Adrenal gland (tissue), 12 donors: ENCODE measurements around the gene CCDC124. TPM values are rescaled to one million over a fixed set of nuclear protein-coding genes. Genes with fewer than 3 reads are reported as not detected.

Source experiments
- DNase-seq, 7 donors: peaks; one replicate each; pipeline ENCODE4 v3.0.0-alpha.2; 2019 to 2020
- H3K27ac ChIP-seq, 5 donors: fragments of 200-600 bp; sonication (generic) in 4 of 5; 1 replicate in 3 of 5; 2 replicates in 2 of 5; pipeline versions ENCODE4 v1.5.1 to v1.8.0; 2016 to 2020; ENCODE audit warnings: mild to moderate bottlenecking in 1 of 5
- H3K27me3 ChIP-seq: fragments of 200-600 bp; 2 replicates; pipeline ENCODE4 v1.8.0; 2021
- H3K36me3 ChIP-seq, 2 donors: fragments of 200-600 bp; replicated peaks in 1 of 2; 1 replicate in 1 of 2; 2 replicates in 1 of 2; pipeline versions ENCODE4 v1.5.1 to v1.8.0; 2018 to 2022
- H3K4me1 ChIP-seq, 2 donors: fragments of 200-600 bp; replicated peaks in 1 of 2; 1 replicate in 1 of 2; 2 replicates in 1 of 2; pipeline versions ENCODE4 v1.5.1 to v1.8.0; 2018 to 2021
- H3K4me3 ChIP-seq, 4 donors: fragments of 200-600 bp; sonication (generic) in 3 of 4; one replicate each; pipeline ENCODE4 v1.5.1; 2016 to 2018
- H3K9me3 ChIP-seq, 3 donors: fragments of 200-600 bp; sonication (generic) in 1 of 3; replicated peaks in 1 of 3; 1 replicate in 2 of 3; 2 replicates in 1 of 3; pipeline versions ENCODE4 v1.5.1 to v1.8.0; 2016 to 2021
- CTCF ChIP-seq, 6 experiments: fragments of 450-650 bp in 4 of 6; fragments of 200-600 bp in 2 of 6; sonication (generic) in 1 of 6; IDR thresholded peaks; 1 replicate in 5 of 6; 2 replicates in 1 of 6; pipeline versions ENCODE4 v1.5.1 to v1.8.0; 2016 to 2021; ENCODE audit warnings: antibody characterized with exemption in 6 of 6, mild to moderate bottlenecking in 2 of 6, moderate library complexity in 1 of 6
- POLR2A ChIP-seq, 2 donors: fragments of 450-650 bp; IDR thresholded peaks; one replicate each; pipeline ENCODE4 v1.6.1; 2017; ENCODE audit warnings: antibody characterized with exemption in 2 of 2, mild to moderate bottlenecking in 2 of 2, moderate library complexity in 1 of 2
- WGBS, 4 donors: extraction: QIAGEN DNeasy Blood & Tissue Kit in 2 of 4; methylation state at CpG; one replicate each; pipeline versions ENCODE4 v1.1.5 to v1.1.7; 2013 to 2017; 5-methylcytosine and 5-hydroxymethylcytosine counted together
- intact Hi-C, 2 donors: fragments of 100-400 bp; cut with DNase I; formaldehyde crosslinking; loops; one replicate each; pipeline versions ENCODE4 v1.14.1 to v1.15.0; 2022 to 2023
- polyA plus RNA-seq, 3 donors: library from polyadenylated mRNA; stranded (reverse); fragments of 200-250 nt in 2 of 3; fragments of 350-450 nt in 1 of 3; fragmentation: Illumina TruSeq in 1 of 3; extraction: RNeasy Lipid Tissue Mini Kit (QIAGEN cat#74804) in 1 of 3; gene quantifications; one replicate each; pipeline ENCODE4 v1.2.3, GENCODE V29; 2013 to 2014
- total RNA-seq, 9 donors: library from RNA; depleted of rRNA in 4 of 9; stranded (reverse); fragments of >200 nt in 4 of 9; fragments of 120-200 nt in 1 of 9; fragmentation: NEBNext Ultra II Directional in 1 of 9; extraction: Animal tissue kit (Norgen Biotek cat#: 25700) in 1 of 9; gene quantifications; one replicate each; pipeline versions ENCODE4 v1.1.0 to v1.2.4, GENCODE V29; 2013 to 2023
- donor health status: healthy with polysubstance abuse.
- donor health status: Bipolar disorder and iron deficiency.
- donor health status: DM: yes; HTN: yes; CAD: no.
- donor health status: DM: no; HTN: no; CAD: no.
- donor health status: DM: no; HTN: no; CAD: no.
- donor health status: DM: yes; HTN: yes; CAD: no.

CCDC124 gene
- total and polyA plus RNA-seq, 12 donors = 11.3 to 143 (median 65.9) TPM

GRCh38 chr19:17957885-17958284, 25.1 kb downstream of the CCDC124 start:
- Histone ChIP-seq H3K27ac (no peak overlapping the region), H3K36me3 (no peaks in the 10 kb centered on the region), H3K27me3 (peaks cover 24% of the 10 kb centered on the region), H3K9me3 (no peaks in the 10 kb centered on the region), H3K4me3 (no peak overlapping the region), H3K4me1 (peaks cover 0 to 2% of the 10 kb centered on the region in 2 donors)
- DNase-seq = no peak
- intact Hi-C loops = no loop called here
- TF ChIP-seq CTCF (IDR thresholded peaks at IDR 0.05) = no peak
- TF ChIP-seq POLR2A (IDR thresholded peaks at IDR 0.05) = no peak

GRCh38 chr19:17963936-17964691, 31.3 kb downstream of the CCDC124 start:
- no peaks in the 10 kb centered on the region for H3K36me3 ChIP-seq
- H3K27me3 ChIP-seq = peaks cover 10% of the 10 kb centered on the region
- 40 to 65% (median 56%) methylated on average over 11 to 13 of the region's 13 CpGs for WGBS, 4 donors
- no peak overlapping the region for H3K4me3 ChIP-seq
- no peaks in the 10 kb centered on the region for H3K4me1 ChIP-seq
- no peaks in the 10 kb centered on the region for H3K9me3 ChIP-seq
- TF ChIP-seq POLR2A (IDR thresholded peaks at IDR 0.05) (no peak), CTCF (IDR thresholded peaks at IDR 0.05) (no peak)
- no peak overlapping the region for H3K27ac ChIP-seq
- DNase-seq = no peak
- intact Hi-C loops = no loop called here

GRCh38 chr19:17965370-17966128, 32.7 kb downstream of the CCDC124 start:
- Histone ChIP-seq H3K36me3 (no peaks in the 10 kb centered on the region), H3K4me1 (no peaks in the 10 kb centered on the region), H3K4me3 (no peak overlapping the region), H3K9me3 (no peaks in the 10 kb centered on the region), H3K27me3 (peaks cover 10% of the 10 kb centered on the region), H3K27ac (no peak overlapping the region)
- TF ChIP-seq POLR2A (IDR thresholded peaks at IDR 0.05) (no peak), CTCF (IDR thresholded peaks at IDR 0.05) (no peak)
- intact Hi-C loops = no loop called here
- DNase-seq = no peak
- WGBS, 4 donors = 57 to 78% (median 70%) methylated on average over 10 to 11 of the region's 11 CpGs

GRCh38 chr19:17966129-17966483, 33.3 kb downstream of the CCDC124 start:
- TF ChIP-seq CTCF (IDR thresholded peaks at IDR 0.05) (no peak), POLR2A (IDR thresholded peaks at IDR 0.05) (no peak)
- WGBS, 4 donors = 51 to 66% (median 59%) methylated on average over 2 of the region's 2 CpGs
- H3K4me1 ChIP-seq = no peaks in the 10 kb centered on the region
- no peak overlapping the region for H3K4me3 ChIP-seq
- H3K27me3 ChIP-seq = peaks cover 10% of the 10 kb centered on the region
- intact Hi-C loops = no loop called here
- no peak overlapping the region for H3K27ac ChIP-seq
- no peaks in the 10 kb centered on the region for H3K36me3 ChIP-seq
- H3K9me3 ChIP-seq = no peaks in the 10 kb centered on the region
- DNase-seq = no peak
